Ectodermal cell (in vitro differentiated cells): Measurements from ENCODE around the gene PCBP3.
"Not testable (repeated sequence)": the region's sequence is repeated elsewhere in the genome, so short reads cannot be mapped to it uniquely, and the experiment has no call there.

ENCODE experiments used
- H3K27ac ChIP-seq: 2 replicates; pipeline ENCODE4 v1.7.0; 2013; ENCODE audit warnings: mild to moderate bottlenecking, low read depth, low read length; ENCODE audit not compliant: insufficient read depth, poor library complexity, severe bottlenecking
- H3K27me3 ChIP-seq: 2 replicates; pipeline ENCODE4 v1.7.0; 2013; ENCODE audit warnings: mild to moderate bottlenecking, low read length; ENCODE audit not compliant: insufficient read depth, control insufficient read depth, poor library complexity, severe bottlenecking
- H3K36me3 ChIP-seq: one replicate; pipeline ENCODE4 v1.7.0; 2013; ENCODE audit warnings: low read length; ENCODE audit not compliant: control insufficient read depth, insufficient read depth
- H3K4me1 ChIP-seq: one replicate; pipeline ENCODE4 v1.7.0; 2013; ENCODE audit warnings: low read length; ENCODE audit not compliant: control insufficient read depth, insufficient read depth
- H3K4me3 ChIP-seq: 2 replicates; pipeline ENCODE4 v1.7.0; 2013; ENCODE audit warnings: low read depth, low read length, control low read depth; ENCODE audit not compliant: insufficient read depth
- H3K9me3 ChIP-seq: 2 replicates; pipeline ENCODE4 v1.7.0; 2013; ENCODE audit warnings: mild to moderate bottlenecking, low read length, moderate library complexity; ENCODE audit not compliant: control insufficient read depth
- WGBS, 2 experiments: methylation state at CpG; one replicate each; pipeline ENCODE4 v1.1.7; 2013; ENCODE audit warnings: missing lambda C conversion rate in 2 of 2; 5-methylcytosine and 5-hydroxymethylcytosine counted together

PCBP3 gene

DNA sequence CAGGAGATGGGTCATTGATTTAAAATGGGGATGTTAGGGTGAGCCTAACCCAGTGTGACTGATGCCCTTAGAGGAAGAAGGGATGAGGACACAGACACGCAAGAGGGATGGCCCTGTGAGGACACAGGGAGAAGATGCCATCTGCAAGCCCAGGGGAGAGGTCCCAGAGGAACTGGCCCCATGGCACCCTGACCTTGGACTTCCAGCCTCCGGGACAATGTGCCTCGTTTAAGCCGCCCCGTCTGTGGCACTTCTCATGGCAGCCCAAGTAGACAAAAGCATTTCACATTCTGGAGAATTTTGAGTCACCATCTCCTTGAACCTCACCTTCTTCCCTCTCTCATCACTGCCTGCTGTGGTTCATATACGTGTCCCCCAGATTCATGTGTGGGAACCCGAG lies 20.1 kb upstream of the PCBP3 start:
- Histone ChIP-seq H3K36me3 (no peaks in the 10 kb centered on the region), H3K4me3 (no peak overlapping the region), H3K27me3 (no peaks in the 10 kb centered on the region), H3K9me3 (no peaks in the 10 kb centered on the region), H3K4me1 (no peaks in the 10 kb centered on the region), H3K27ac (no peak overlapping the region)
- 92 to 96% methylated on average over 7 of the region's 7 CpGs for WGBS, 2 experiments

DNA sequence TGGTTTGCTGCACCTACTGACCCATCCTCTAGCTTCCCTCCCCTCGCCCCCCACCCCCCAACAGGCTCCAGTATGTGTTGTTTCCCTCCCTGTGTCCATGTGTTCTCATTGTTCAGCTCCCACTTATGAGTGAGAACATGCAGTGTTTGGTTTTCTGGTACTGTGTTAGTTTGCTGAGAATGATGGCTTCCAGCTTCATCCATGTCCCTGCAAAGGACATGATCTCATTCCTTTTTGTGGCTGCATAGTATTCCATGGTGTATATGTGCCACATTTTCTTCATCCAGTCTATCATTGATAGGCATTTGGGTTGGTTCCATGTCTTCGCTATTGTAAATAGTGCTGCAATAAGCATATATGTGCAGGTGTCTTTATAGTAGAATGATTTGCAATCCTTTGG lies 17.4 kb upstream of the PCBP3 start:
- WGBS, 2 experiments = 83 to 100% methylated on average over 2 of the region's 2 CpGs

DNA sequence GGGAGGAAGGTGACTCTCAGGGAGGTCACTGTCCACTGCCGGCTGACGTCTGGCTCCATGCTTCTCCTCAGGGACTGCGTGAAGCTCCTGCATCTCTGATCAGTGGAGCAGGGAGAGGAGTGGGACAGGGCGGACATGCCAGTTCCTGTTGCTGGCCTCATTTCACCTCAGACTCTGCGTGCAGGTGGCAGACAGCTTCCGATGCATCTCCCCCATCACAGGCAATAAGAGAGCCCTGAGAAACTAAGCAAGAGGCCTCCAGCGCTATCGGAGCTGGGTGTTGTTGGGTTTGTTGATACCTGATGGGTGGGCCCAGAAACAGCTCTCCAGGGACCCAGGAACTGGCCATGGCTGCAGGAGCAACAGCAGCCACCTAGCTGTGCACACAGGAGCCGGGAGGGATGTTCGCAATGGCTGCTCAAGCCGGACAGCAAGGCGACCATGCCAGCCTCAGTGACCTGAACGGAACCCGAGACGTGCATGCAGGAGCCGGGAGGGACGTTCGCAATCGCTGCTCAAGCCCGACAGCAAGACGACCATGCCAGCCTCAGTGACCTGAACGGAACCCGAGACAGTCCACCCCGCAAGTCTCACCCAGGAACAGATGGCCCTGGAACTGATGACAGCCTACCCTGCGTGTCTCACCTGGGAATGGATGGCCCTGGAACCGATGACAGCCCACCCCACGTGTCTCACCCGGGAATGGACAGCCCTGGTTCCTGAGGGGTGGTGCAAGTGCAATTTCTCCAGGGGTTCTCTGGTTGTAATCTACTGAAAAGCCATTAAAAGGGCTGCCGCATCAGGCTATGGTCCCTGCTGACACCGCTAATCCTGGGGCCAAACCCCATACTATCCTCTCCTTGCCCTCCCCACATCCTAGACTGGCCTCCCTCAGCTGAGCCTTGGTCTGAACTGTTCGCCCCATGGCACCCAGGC lies 14.2 kb upstream of the PCBP3 start:
- Histone ChIP-seq H3K4me1 (no peaks in the 10 kb centered on the region), H3K36me3 (no peaks in the 10 kb centered on the region), H3K4me3 (no peak overlapping the region), H3K9me3 (no peaks in the 10 kb centered on the region), H3K27ac (no peak overlapping the region), H3K27me3 (no peaks in the 10 kb centered on the region)
- 91 to 92% methylated on average over 31 of the region's 31 CpGs for WGBS, 2 experiments

More for the DNA sequence above, 17.4 kb upstream of the PCBP3 start:
- not testable (repeated sequence) for H3K9me3 ChIP-seq, H3K4me3 ChIP-seq, H3K36me3 ChIP-seq, H3K27ac ChIP-seq, H3K27me3 ChIP-seq, H3K4me1 ChIP-seq

DNA sequence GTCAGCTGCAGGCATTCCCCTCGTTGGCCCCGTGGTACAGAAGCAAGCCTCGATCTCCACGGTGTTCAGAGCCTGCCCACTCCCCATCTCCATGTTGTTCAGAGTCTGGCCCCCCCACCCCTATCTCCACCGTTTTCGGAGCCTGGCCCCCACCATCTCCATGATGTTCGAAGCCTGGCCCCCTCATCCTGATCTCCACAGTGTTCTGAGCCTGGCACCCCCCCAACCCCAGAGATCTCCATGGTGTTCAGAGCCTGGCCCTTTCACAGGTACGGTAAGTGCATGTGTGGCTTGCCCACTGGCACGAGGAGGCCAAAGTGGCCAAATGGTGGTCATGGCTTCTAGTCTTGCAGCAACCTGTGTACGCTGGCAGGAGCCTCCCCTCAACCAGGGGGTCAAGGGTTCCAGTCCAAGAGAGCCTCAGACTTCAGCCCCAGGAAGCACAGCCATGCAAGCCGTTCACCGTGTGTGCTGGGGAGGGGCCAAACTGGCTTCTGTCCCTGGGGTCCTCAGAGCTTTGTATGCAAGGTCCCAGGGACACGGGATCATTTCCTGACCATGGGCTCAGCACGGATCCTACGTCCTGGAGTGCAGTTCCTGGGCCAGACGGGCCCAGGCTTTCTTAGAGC lies 13.3 kb upstream of the PCBP3 start:
- WGBS, 2 experiments = 91 to 93% methylated on average over 16 of the region's 16 CpGs
- no peak overlapping the region for H3K4me3 ChIP-seq
- no peaks in the 10 kb centered on the region for H3K4me1 ChIP-seq
- no peaks in the 10 kb centered on the region for H3K9me3 ChIP-seq
- H3K27ac ChIP-seq = no peak overlapping the region
- H3K27me3 ChIP-seq = no peaks in the 10 kb centered on the region
- H3K36me3 ChIP-seq = no peaks in the 10 kb centered on the region

DNA sequence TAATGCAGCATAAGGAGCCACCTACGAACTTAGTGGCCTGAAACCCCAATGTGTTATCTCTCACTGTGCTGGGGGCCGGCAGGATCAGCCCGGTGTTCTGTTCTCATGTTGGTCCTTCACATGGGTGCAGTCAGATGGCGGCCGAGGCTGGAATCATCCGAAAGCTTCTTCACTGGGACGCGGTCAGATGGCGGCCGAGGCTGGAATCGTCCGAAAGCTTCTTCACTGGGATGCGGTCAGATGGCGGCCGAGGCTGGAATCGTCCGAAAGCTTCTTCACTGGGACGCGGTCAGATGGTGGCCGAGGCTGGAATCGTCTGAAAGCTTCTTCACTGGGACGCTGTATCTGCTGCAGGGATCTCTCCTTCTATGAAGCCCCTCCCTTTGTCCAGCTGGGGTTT lies 12.6 kb upstream of the PCBP3 start:
- H3K27me3 ChIP-seq = no peaks in the 10 kb centered on the region
- WGBS, 2 experiments = 90 to 92% methylated on average over 22 of the region's 22 CpGs
- H3K4me3 ChIP-seq = no peak overlapping the region
- no peak overlapping the region for H3K27ac ChIP-seq
- H3K9me3 ChIP-seq = no peaks in the 10 kb centered on the region
- H3K4me1 ChIP-seq = no peaks in the 10 kb centered on the region
- no peaks in the 10 kb centered on the region for H3K36me3 ChIP-seq

DNA sequence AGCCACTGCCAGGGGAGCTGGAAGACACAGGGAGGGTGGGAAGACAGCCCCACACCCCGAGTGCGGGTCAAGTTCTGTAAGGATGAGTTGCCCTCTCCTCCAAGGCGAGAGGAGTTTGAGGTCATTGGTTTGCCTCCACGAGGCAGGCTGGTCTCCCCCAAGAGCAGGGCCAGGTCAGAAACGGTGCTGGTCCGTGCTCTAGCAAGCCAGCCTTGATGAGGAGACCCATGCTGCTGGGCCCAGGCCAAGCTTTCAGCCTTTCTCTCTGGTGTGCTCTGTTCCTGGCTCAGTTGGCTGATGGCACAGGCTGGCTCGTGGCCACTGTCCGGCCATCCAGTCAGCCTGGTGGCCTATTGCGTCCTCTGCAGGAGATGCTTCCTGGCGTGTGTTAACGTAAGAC lies 12.0 kb upstream of the PCBP3 start:
- Histone ChIP-seq H3K27me3 (no peaks in the 10 kb centered on the region), H3K36me3 (no peaks in the 10 kb centered on the region), H3K9me3 (no peaks in the 10 kb centered on the region), H3K4me1 (no peaks in the 10 kb centered on the region), H3K27ac (no peak overlapping the region), H3K4me3 (no peak overlapping the region)
- WGBS, 2 experiments = 93 to 94% methylated on average over 11 of the region's 11 CpGs

DNA sequence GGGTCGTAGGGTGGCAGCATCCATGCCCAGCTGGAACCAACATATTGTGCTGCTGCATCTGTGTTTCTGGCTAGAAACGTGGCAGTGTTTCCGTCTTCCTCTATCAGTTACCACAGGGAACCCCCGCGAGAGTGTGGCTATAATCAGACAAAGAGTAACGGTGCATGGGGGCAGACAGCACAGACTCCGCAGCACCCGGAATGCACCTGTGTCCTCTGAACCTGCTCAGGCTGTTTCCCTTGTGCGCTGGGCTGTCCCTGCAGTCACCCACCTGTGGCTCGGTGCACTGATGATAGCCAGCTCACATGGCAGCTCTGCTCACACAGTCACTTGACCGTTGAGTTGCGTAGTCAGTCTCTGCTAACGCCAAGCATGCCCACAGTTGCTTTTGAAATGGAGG lies 11.4 kb upstream of the PCBP3 start:
- H3K9me3 ChIP-seq = no peaks in the 10 kb centered on the region
- H3K4me3 ChIP-seq = no peak overlapping the region
- no peaks in the 10 kb centered on the region for H3K36me3 ChIP-seq
- H3K27ac ChIP-seq = no peak overlapping the region
- H3K4me1 ChIP-seq = no peaks in the 10 kb centered on the region
- WGBS, 2 experiments = 95 to 96% methylated on average over 13 of the region's 13 CpGs
- no peaks in the 10 kb centered on the region for H3K27me3 ChIP-seq

DNA sequence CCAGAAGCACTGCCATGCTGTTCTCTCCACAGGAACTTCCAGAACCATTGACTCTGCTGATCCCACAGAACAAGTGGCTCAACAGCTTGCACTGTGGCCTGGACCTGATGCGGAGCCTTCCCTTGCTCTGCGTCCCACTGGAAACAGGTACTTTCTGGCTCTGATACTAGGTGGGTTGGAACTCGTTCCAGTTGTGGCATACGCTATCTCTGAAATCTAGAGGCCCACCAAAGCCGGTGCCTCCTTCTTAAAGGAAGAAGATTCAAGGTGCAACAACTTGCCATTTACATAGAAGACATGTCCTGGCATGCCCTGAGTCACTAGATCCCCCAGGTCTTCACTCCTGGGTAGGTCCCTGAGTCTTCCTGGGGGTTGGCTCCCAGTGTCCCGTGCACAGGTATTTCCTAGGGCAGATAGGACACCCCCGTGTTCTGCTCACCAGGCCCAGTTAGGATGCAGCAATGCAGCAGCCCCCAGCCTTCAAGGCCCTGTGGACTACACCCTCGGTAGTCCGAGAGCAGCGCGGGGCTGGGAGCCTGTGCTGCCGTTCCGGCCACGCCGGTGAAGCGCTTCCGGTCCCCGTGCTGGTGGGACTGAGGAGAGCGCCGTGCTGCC lies 10.8 kb upstream of the PCBP3 start:
- H3K4me1 ChIP-seq = no peaks in the 10 kb centered on the region
- no peaks in the 10 kb centered on the region for H3K27me3 ChIP-seq
- no peak overlapping the region for H3K4me3 ChIP-seq
- WGBS, 2 experiments = 90 to 91% methylated on average over 20 of the region's 20 CpGs
- H3K36me3 ChIP-seq = no peaks in the 10 kb centered on the region
- H3K9me3 ChIP-seq = no peaks in the 10 kb centered on the region
- H3K27ac ChIP-seq = no peak overlapping the region

DNA sequence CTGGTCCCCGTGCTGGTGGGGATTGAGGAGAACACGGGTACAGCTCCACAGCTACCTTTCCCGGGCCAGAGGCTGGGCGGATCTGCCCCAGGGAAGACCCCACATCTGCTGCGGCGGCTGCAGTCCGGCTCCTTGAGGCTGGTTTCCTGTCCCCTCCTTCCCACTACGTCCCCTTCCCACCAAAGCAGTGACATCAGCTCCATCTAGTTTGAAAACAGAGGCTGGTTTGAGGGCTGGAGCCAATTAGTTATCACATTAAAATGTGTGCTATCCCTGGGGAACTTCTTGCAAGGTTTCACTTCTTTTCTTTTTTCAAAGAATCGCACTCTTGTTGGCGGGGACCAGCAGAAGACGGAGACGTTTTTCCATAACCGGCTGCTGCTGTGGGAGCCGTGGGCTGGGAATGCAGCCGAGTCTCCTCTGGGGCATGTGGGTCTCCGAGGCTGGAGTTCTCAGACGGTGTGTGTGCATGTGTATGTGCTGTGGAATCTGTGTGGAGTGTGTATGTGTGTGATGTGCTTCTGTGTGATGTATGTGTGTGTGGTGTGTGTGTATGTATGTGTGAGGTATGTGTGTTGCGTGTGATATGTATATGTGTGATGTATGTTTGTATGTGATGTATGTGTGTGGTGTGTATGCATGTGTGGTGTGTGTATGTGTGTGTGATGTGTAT lies 8.9 kb upstream of the PCBP3 start:
- no peak overlapping the region for H3K4me3 ChIP-seq
- 90 to 95% methylated on average over 18 of the region's 18 CpGs for WGBS, 2 experiments
- no peak overlapping the region for H3K27ac ChIP-seq
- H3K27me3 ChIP-seq = peaks cover 5% of the 10 kb centered on the region
- H3K36me3 ChIP-seq = no peaks in the 10 kb centered on the region
- H3K9me3 ChIP-seq = no peaks in the 10 kb centered on the region
- no peaks in the 10 kb centered on the region for H3K4me1 ChIP-seq
